ENCODE data around the gene ATP8B4. TPM values are rescaled to one million over a fixed set of nuclear protein-coding genes. Genes with fewer than 3 reads are reported as not detected.

The ATP8B4 gene
- total and polyA plus RNA-seq, 2 of the 8 experiments (the other 6 are each of a cell fraction or from before 2014, with no cell fraction given) = 0.17 to 0.24 TPM

GRCh38 chr15:50024281-50024680, 94.8 kb downstream of the ATP8B4 start (continued):
- TF ChIP-seq TCF12 (IDR thresholded peaks at IDR 0.05; ENCODE audit: low read depth, low read length) (no peak), SIRT6 (IDR thresholded peaks at IDR 0.05; ENCODE audit: low read length) (no peak), SP4 (IDR thresholded peaks at IDR 0.05; ENCODE audit: low read length) (no peak), KDM4A (IDR thresholded peaks at IDR 0.05; ENCODE audit: low read depth, low read length, severe bottlenecking) (no peak), SUZ12 (IDR thresholded peaks at IDR 0.05; ENCODE audit: low read length) (no peak)
